ENCODE data around the gene BANF2. TPM values are rescaled to one million over a fixed set of nuclear protein-coding genes. Genes with fewer than 3 reads are reported as not detected.

BANF2 gene
- total RNA-seq, 4 donors from 2014 or later = not detected

DNA sequence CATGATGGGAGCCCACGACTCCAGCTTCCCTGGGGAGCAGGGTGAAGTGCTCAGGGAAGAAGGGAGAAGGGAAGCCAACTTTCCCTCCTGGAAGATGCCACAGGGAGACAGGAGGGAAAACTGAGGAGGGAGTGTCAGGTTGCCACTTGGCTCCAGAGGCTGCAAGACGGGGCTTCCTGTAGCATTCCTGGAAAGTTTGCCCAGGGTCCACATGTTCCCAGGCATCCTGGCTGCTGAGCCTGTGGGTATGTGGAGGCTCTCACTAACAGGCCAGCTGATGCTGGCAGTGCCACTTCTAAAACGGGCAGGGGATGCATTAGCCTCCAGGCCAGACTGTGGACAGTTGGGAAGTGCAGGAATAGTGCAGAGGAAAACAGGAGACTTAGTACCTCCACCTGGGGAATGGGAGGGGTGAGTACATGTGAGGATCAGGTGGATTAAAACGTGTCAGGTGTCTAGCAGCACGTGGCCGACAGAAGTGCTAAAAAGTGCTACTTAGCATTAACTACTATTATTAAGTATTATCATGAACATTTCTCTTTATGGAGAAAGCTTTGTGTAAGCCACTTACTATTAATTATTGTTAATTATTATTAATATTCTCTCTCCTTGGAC is 33.2 kb downstream of the BANF2 start:
- WGBS, 2 donors = 75 to 82% methylated on average over 6 of the region's 6 CpGs

GRCh38 chr20:17733767-17734304 is 34.1 kb downstream of the BANF2 start:
- Histone ChIP-seq H3K9me3 (peaks cover 0 to 8% (median 0%) of the 10 kb centered on the region in 4 donors), H3K4me3 (no peak overlapping the region), H3K4me1 (no peaks in the 10 kb centered on the region), H3K27ac (no peak overlapping the region), H3K36me3 (no peaks in the 10 kb centered on the region), H3K27me3 (no peaks in the 10 kb centered on the region)
- WGBS, 2 donors = 47 to 54% methylated on average over 4 of the region's 4 CpGs
- no peak for DNase-seq (ENCODE audit: low spot score in 2 of 2)
- TF ChIP-seq, protein P1, sequence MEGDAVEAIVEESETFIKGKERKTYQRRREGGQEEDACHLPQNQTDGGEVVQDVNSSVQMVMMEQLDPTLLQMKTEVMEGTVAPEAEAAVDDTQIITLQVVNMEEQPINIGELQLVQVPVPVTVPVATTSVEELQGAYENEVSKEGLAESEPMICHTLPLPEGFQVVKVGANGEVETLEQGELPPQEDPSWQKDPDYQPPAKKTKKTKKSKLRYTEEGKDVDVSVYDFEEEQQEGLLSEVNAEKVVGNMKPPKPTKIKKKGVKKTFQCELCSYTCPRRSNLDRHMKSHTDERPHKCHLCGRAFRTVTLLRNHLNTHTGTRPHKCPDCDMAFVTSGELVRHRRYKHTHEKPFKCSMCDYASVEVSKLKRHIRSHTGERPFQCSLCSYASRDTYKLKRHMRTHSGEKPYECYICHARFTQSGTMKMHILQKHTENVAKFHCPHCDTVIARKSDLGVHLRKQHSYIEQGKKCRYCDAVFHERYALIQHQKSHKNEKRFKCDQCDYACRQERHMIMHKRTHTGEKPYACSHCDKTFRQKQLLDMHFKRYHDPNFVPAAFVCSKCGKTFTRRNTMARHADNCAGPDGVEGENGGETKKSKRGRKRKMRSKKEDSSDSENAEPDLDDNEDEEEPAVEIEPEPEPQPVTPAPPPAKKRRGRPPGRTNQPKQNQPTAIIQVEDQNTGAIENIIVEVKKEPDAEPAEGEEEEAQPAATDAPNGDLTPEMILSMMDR (IDR thresholded peaks at IDR 0.05) = no peak
- TF ChIP-seq EP300 (IDR thresholded peaks at IDR 0.05) = no peak
- no peak for TF ChIP-seq POLR2A (IDR thresholded peaks at IDR 0.05)

More for the DNA sequence above, 33.2 kb downstream of the BANF2 start:
- H3K4me1 ChIP-seq = no peaks in the 10 kb centered on the region
- TF ChIP-seq EP300 (IDR thresholded peaks at IDR 0.05) (no peak), POLR2A (IDR thresholded peaks at IDR 0.05) (no peak)
- TF ChIP-seq, protein P1 (IDR thresholded peaks at IDR 0.05) = no peak
- H3K27ac ChIP-seq = no peak overlapping the region
- DNase-seq (ENCODE audit: low spot score in 2 of 2) = no peak
- no peaks in the 10 kb centered on the region for H3K36me3 ChIP-seq
- H3K4me3 ChIP-seq = no peak overlapping the region
- H3K27me3 ChIP-seq = no peaks in the 10 kb centered on the region
- peaks cover 0 to 8% (median 0%) of the 10 kb centered on the region in 4 donors for H3K9me3 ChIP-seq

DNA sequence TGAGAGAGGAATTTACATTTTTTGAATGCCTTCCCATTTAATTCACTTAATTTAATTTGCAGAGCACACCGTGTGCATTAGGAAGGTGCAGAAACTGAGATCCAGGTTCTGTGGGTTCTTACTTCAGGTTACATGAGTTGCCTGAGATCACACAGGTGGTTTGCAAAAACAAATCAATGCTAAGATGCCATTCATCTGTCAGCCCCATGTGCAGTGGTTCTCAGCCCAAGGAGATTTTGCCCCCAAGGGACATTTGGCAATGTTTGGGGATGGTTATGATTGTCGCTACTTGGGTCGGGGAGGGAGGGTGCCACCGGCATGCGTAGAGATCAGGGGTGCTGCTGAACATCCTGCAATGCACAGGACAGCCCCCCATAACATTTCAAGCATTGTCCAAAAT is 34.6 kb downstream of the BANF2 start:
- peaks cover 0 to 10% (median 0%) of the 10 kb centered on the region in 4 donors for H3K9me3 ChIP-seq
- H3K36me3 ChIP-seq = no peaks in the 10 kb centered on the region
- H3K4me1 ChIP-seq = no peaks in the 10 kb centered on the region
- H3K27ac ChIP-seq = no peak overlapping the region
- no peak for DNase-seq (ENCODE audit: low spot score in 2 of 2)
- WGBS, 2 donors = 84 to 92% methylated on average over 5 of the region's 5 CpGs
- no peaks in the 10 kb centered on the region for H3K27me3 ChIP-seq
- TF ChIP-seq POLR2A (IDR thresholded peaks at IDR 0.05) (no peak), EP300 (IDR thresholded peaks at IDR 0.05) (no peak)
- TF ChIP-seq, protein P1 (IDR thresholded peaks at IDR 0.05) = no peak
- H3K4me3 ChIP-seq = no peak overlapping the region

DNA sequence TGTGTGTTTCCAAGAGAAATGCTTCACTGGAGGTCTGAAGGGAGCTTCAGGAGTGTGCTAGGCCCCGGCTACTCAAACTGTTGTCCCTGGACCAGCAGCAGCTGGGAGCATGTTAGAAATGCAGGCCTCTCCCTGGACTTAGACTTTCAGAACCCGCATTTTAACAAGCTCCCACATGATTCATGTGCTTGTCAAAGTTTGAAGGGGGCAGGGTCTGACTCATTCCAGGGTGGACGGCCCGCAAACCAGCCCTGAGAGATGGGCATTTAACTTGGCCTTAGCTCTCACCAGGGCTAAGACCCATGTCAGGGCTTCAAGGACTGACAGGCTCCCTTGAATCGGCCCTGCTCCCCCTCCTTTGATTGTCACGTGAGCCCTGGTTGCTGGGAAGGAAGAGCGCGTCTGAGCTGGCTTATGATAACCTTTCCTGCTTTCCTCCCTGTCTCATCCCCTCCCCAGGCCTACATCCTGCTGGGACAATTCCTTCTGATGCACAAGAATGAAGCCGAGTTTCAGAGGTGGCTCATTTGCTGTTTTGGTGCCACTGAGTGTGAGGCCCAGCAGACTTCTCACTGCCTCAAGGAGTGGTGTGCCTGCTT is 35.5 kb downstream of the BANF2 start:
- H3K9me3 ChIP-seq = peaks cover 0 to 11% (median 0%) of the 10 kb centered on the region in 4 donors
- WGBS, 2 donors = 53 to 57% methylated on average over 9 of the region's 9 CpGs
- H3K4me3 ChIP-seq = no peak overlapping the region
- H3K4me1 ChIP-seq = no peaks in the 10 kb centered on the region
- H3K27ac ChIP-seq = no peak overlapping the region
- DNase-seq (ENCODE audit: low spot score in 2 of 2) = no peak
- no peaks in the 10 kb centered on the region for H3K36me3 ChIP-seq
- TF ChIP-seq POLR2A (IDR thresholded peaks at IDR 0.05) (no peak), EP300 (IDR thresholded peaks at IDR 0.05) (no peak)
- H3K27me3 ChIP-seq = no peaks in the 10 kb centered on the region

DNA sequence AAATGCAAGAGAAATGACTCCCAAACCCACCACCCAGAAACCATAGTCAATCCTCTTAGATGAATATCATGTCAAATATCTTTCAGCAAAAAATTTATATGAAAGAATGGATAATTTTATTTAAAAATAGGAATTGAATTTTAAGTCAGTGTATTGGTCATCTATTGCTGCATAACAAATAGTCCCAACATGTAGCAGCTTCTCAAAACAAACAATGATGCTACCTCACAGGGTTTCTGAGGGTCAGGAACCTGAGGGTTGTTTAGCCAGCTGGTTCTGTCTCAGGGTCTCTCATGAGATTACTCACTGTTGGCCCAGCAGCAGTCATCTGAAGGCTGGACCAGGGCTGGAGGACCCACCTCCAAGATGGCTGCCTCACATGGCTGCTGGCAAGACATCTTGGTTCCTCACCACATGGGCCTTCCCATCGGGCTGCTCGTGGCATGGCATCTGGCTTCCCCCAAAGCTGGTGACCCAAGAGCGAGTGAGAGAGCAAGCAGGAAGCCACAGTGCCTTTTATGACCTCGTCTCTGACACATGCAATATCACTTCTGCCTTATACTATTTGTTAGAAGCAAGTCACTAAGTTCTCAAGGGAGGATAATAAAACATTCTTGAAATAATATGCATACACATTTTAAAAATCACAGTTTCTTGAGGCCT is 36.3 kb downstream of the BANF2 start:
- Histone ChIP-seq H3K9me3 (peaks cover 0 to 11% (median 0%) of the 10 kb centered on the region in 4 donors), H3K27ac (no peak overlapping the region), H3K36me3 (no peaks in the 10 kb centered on the region), H3K4me1 (no peaks in the 10 kb centered on the region), H3K27me3 (no peaks in the 10 kb centered on the region), H3K4me3 (no peak overlapping the region)
- TF ChIP-seq POLR2A (IDR thresholded peaks at IDR 0.05) (no peak), EP300 (IDR thresholded peaks at IDR 0.05) (no peak)
- TF ChIP-seq, protein P1 (IDR thresholded peaks at IDR 0.05) = no peak
- WGBS, 2 donors = 92 to 98% methylated on average over 4 of the region's 4 CpGs
- no peak for DNase-seq (ENCODE audit: low spot score in 2 of 2)
